K562 (cell line): ENCODE data around the gene DAPK2.

Experiments used
- BCL6 ChIP-seq: fragments of 250-450 bp; sonication (Bioruptor Pico); IDR thresholded peaks from 2 replicates; pipeline ENCODE4 v1.4.0; 2020
- CHD2 ChIP-seq: IDR thresholded peaks from 2 replicates; pipeline ENCODE4 v1.6.1; 2011; ENCODE audit warnings: low read depth, low read length
- CTCF ChIP-seq, 3 experiments: IDR thresholded peaks in 2 of 3; conservative IDR thresholded peaks in 1 of 3; 2 replicates each; pipeline ENCODE4 v1.5.1; 2011 to 2012; ENCODE audit warnings: low read length in 3 of 3, mild to moderate bottlenecking in 3 of 3, control low read depth in 2 of 3, improper control_type of control experiment in 1 of 3, inconsistent platforms in 1 of 3, low read depth in 1 of 3, mixed read lengths in 1 of 3, moderate library complexity in 1 of 3; ENCODE audit not compliant: insufficient read depth in 2 of 3
- ELF1 ChIP-seq: fragments of 200-800 bp; sonication (Bioruptor generic); IDR thresholded peaks from 2 replicates; pipeline ENCODE4 v1.6.1; 2016; ENCODE audit warnings: missing genetic modification characterization, missing compliant biosample characterization
- ETV5 ChIP-seq: sonication (generic); formaldehyde crosslinking; IDR thresholded peaks from 2 replicates; pipeline ENCODE4 v1.4.0; 2020; ENCODE audit warnings: low read depth, mild to moderate bottlenecking, missing genetic modification reagents
- EZH2 ChIP-seq: IDR thresholded peaks from 2 replicates; pipeline ENCODE4 v1.6.1; 2012; ENCODE audit warnings: low read depth, mild to moderate bottlenecking, inconsistent platforms, low read length, borderline replicate concordance
- FOS ChIP-seq: IDR thresholded peaks from 3 replicates; pipeline ENCODE4 v1.6.1; 2011; ENCODE audit not compliant: insufficient read length; ENCODE audit errors: extremely low read depth
- HCFC1 ChIP-seq: IDR thresholded peaks from 2 replicates; pipeline ENCODE4 v1.6.1; 2012; ENCODE audit warnings: low read depth, low read length, improper control_type of control experiment
- HNRNPUL1 ChIP-seq: fragments of 200-400 bp; formaldehyde crosslinking; IDR thresholded peaks from 2 replicates; pipeline ENCODE4 v1.6.1; 2017; ENCODE audit warnings: low read length
- JUN ChIP-seq, 2 experiments: sonication (generic) in 1 of 2; formaldehyde crosslinking in 1 of 2; IDR thresholded peaks; 2 replicates each; pipeline versions ENCODE4 v1.6.1 to v1.8.0; 2012 to 2022; ENCODE audit warnings: borderline replicate concordance in 2 of 2, mild to moderate bottlenecking in 2 of 2, improper control_type of control experiment in 1 of 2, low read depth in 1 of 2, low read length in 1 of 2, missing genetic modification reagents in 1 of 2
- POLR2A ChIP-seq: fragments of 450-650 bp; conservative IDR thresholded peaks from 2 replicates; pipeline ENCODE4 v1.6.1; 2016
- RAD21 ChIP-seq, 2 experiments: fragments of 250-450 bp in 1 of 2; fragments of 450-650 bp in 1 of 2; sonication (Bioruptor Pico) in 1 of 2; formaldehyde crosslinking in 1 of 2; IDR thresholded peaks in 1 of 2; conservative IDR thresholded peaks in 1 of 2; 2 replicates each; pipeline versions ENCODE4 v1.4.0 to v1.8.0; 2020 to 2022; ENCODE audit warnings: mild to moderate bottlenecking in 2 of 2, moderate library complexity in 1 of 2
- SMARCA4 ChIP-seq: fragments of 450-650 bp; IDR thresholded peaks from 2 replicates; pipeline ENCODE4 v1.6.1; 2016
- XRCC4 ChIP-seq: IDR thresholded peaks from one replicate; pipeline ENCODE4 v1.6.1; 2011; ENCODE audit not compliant: insufficient read depth, insufficient read length; ENCODE audit errors: extremely low read depth

DNA sequence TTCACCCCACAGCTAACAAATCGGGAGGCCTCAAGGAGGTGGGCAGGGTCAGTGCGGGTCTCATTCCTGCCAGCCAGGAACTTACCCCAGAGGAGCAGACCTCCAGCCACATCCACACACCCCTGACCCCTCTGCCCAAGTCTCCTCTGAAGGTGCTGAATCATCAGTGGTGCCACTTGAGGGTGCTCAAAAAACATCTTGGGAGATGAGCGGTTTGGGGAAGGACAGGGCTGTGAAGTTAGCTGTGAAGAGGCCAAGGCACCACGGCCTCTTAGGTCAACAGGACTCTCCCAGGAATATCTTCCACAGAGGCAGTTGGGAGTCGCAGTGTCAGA, 1.2 kb downstream of the DAPK2 start:
- TF ChIP-seq CTCF (IDR thresholded peaks at IDR 0.05 in 2 of 3, conservative IDR thresholded peaks at IDR 0.05 in 1 of 3; ENCODE audit: insufficient read depth in 2 of 3, low read depth in 1 of 3, low read length in 3 of 3) (no peak), BCL6 (CRISPR knock-in tag) (no peak), JUN (IDR thresholded peaks at IDR 0.05; ENCODE audit: borderline replicate concordance, low read depth, low read length) (no peak), JUN (CRISPR knock-in tag; IDR thresholded peaks at IDR 0.05; ENCODE audit: borderline replicate concordance) (no peak), XRCC4 (no peak), ETV5 (CRISPR knock-in tag) (no peak), POLR2A (no peak), CHD2 (no peak), RAD21 (CRISPR knock-in tag; conservative IDR thresholded peaks at IDR 0.05 in 1 of 2, IDR thresholded peaks at IDR 0.05 in 1 of 2) (no peak), FOS (no peak), SMARCA4 (no peak), EZH2 (no peak), HCFC1 (no peak), HNRNPUL1 (no peak), ELF1 (tag) (no peak)
